Ureter (tissue), 1 donor: Measurements from ENCODE around the gene PPP3R2. TPM values are rescaled to one million over a fixed set of nuclear protein-coding genes. Genes with fewer than 3 reads are reported as not detected.
"Not testable (repeated sequence)": the region's sequence is repeated elsewhere in the genome, so short reads cannot be mapped to it uniquely, and the experiment has no call there.

Source experiments
- DNase-seq: peaks from one replicate; pipeline ENCODE4 v3.0.0-alpha.2; 2020; ENCODE audit warnings: low spot score
- total RNA-seq: library from RNA; stranded (reverse); gene quantifications from one replicate; pipeline ENCODE4 v1.2.4, GENCODE V29; 2023
- donor health status: DM: yes; HTN: yes; CAD: no.

Gene PPP3R2
- total RNA-seq, 1 donor from 2014 or later, result not detected

GRCh38 chr9:101587332-101588043 is 7.3 kb downstream of the PPP3R2 start:
- no peak for DNase-seq

- no peak for DNase-seq
These were observed 8.1 kb downstream of the PPP3R2 start for GRCh38 chr9:101586651-101587050.

- no peak for DNase-seq
These were observed 9.0 kb downstream of the PPP3R2 start for GRCh38 chr9:101585740-101586139.

DNA sequence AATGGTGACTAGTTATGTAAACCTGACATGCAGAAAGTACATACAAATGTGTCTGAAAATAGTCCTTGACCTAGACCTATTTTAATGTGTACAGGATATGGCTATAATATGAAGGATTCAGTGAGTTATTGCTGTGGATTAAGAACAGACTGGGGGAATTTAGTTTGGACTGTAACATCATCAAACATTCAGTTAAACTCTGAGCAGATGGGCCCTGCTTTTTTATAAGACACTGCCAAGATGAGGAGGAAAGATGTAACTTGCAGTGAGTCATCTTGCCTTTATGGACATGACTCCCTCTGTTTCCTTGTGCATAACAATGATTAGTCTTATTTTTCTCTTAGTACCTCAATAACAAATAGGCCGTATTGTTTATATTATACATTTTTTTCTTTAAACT is 12.2 kb downstream of the PPP3R2 start:
- no peak for DNase-seq

DNA sequence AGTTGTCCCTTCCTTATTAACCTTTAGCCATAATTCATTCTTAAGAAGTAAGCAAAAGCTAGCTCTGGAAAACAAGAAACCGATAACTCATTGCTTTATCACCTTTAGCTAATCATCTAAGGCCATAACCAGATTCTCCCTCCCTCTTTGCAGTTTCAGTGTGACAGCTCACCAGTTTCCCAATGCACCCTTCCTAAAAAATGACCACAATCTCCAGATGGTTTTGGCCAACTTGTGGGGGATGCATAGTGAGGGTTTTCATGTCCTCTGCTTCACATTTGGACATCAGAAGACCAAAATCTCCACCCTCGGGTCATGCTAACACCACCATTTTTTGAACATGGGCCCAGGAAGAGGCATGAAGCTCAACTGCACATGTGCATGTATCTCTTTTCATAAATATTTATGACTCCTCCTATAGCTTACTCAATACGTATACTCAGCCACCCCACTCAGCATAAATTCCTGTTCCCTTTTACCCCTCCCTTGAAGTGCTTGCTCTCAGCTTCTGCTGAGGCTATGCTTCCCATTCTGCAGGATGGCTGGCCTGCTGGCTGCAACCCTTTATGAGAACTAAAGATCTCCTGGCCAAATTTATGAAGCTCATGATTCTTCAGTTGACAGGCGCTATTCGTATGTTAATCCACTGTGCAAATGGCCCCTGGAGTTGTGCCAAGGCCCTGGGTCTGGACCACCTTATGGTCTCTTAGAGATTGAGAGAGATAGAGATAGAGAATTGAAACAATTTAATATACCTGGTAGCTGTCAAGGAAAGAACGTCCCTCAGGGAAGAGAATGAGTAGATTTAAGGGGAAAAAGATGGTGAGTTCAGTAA is 14.8 kb downstream of the PPP3R2 start:
- DNase-seq, result no peak

GRCh38 chr9:101578378-101578777 is 16.4 kb downstream of the PPP3R2 start:
- no peak for DNase-seq

- DNase-seq, result no peak
These were observed 19.9 kb downstream of the PPP3R2 start for GRCh38 chr9:101574731-101575333.

- DNase-seq, result no peak
These were observed 22.5 kb downstream of the PPP3R2 start for GRCh38 chr9:101572316-101572715.

DNA sequence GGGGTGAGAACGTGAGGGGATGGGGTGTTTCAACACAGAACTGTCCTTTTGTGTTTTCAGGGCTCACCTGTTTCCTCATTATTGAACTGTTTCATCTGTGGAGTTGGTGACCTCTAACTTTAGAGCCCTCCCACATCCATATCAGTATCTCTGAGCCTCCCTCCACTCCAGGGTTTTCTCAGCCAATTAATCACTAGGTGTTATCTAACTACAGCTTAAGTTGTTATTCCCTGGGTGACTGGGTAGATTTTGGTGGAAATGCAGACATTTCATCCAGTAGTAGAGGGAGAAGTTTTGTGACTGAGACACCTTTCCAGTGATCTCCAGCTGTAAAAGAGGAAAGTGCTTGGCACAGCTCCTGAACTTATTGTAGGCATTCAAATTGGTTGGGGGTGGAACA is 23.7 kb downstream of the PPP3R2 start:
- no peak for DNase-seq

GRCh38 chr9:101569741-101570501 is 24.8 kb downstream of the PPP3R2 start:
- DNase-seq, result no peak

GRCh38 chr9:101567725-101568350 is 26.9 kb downstream of the PPP3R2 start:
- DNase-seq, result no peak

DNA sequence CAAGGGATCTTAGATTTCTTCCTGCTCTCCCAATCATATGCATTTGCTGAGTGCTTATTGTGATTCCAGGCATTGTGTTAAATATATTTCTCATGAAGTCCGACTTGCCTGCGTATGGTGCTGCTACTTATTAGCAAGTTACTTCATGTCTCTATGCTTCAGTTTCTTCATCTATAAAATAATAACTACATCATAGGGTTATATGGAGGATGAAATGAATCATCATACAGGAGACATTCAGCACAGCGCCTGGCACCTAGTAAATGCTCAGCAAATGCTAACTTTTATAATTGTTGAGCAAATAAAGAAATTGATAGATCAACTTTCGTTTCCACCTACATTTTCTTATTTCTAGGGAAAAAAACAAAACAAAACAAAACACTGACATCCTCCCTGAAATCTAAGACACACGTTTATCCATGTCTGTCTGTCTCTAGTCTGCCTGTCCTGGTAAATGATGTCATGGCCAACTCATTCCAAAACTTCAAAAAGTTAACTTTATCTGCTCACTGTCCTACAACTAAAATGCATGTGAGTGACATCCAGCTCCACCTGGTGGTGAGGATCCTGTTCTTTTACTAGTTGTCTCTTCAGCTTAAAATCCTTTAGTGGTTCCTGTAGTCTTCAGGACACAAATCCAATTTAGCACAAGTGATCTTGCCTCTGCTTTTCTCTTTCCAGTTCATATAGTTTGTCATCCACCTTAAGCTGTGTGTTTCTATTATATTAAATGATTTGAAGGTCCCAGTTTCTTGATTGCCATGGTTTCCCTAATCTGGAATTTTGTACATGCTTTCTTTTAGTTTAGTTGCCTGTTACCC is 27.7 kb downstream of the PPP3R2 start:
- DNase-seq, result no peak

DNA sequence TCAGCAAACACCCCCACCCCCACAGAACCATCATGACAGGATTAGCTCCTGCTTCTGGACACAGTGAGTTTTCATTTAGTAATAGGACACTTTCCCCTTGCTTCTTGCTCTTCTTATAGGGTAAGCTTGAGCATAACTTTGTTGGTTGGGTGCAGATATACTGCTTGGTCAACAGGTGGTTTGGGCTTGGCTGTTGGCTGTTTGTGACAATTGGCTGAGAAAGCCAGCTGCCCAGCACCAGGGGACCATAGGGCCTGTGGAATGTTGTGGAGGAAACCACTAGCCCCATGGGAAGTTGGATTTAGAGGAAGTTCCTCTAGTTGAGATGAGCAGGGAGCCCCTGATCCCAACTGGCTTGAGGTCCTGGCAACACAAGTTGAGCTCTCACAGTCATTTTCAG is 30.5 kb downstream of the PPP3R2 start:
- DNase-seq, result no peak

- DNase-seq, result no peak
These were observed 31.8 kb downstream of the PPP3R2 start for GRCh38 chr9:101562966-101563365.

DNA sequence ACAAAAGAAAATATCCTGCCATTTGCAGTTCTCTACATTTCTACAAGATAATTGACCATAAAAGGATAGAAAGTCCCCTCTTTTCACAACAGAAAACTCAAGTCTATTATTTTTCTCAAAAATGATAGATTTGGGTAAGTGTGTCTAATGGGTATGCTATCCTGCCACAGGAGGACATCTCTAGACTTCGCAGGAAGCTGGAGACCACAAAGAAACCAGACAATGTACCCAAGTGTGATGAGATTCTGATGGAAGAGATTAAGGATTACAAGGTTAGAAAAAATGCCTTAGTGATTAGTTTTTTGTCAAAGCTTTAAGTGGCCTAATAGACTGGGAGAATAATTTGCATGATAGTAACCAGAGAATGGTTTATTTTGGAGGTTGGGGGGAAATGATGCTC is 33.0 kb downstream of the PPP3R2 start:
- no peak for DNase-seq

GRCh38 chr9:101549472-101550098 is 45.2 kb downstream of the PPP3R2 start:
- DNase-seq, result not testable (repeated sequence)

- DNase-seq, result no peak
These were observed 51.6 kb downstream of the PPP3R2 start for GRCh38 chr9:101543098-101543735.
